ENCODE measurements around the gene CD2AP.

GRCh38 chr6:47428288-47428687 is 49.3 kb upstream of the CD2AP start:
- TF ChIP-seq RAD21 (IDR thresholded peaks at IDR 0.05; ENCODE audit: low read depth), result no peak
- TF ChIP-seq CTCF (IDR thresholded peaks at IDR 0.05 in 2 of 3, conservative IDR thresholded peaks at IDR 0.05 in 1 of 3; ENCODE audit: borderline replicate concordance in 1 of 3, insufficient read depth in 1 of 3, low read depth in 2 of 3, low read length in 2 of 3), result no peak
- TF ChIP-seq, protein P1, sequence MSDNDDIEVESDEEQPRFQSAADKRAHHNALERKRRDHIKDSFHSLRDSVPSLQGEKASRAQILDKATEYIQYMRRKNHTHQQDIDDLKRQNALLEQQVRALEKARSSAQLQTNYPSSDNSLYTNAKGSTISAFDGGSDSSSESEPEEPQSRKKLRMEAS (IDR thresholded peaks at IDR 0.05), result no peak
- TF ChIP-seq, protein P2, sequence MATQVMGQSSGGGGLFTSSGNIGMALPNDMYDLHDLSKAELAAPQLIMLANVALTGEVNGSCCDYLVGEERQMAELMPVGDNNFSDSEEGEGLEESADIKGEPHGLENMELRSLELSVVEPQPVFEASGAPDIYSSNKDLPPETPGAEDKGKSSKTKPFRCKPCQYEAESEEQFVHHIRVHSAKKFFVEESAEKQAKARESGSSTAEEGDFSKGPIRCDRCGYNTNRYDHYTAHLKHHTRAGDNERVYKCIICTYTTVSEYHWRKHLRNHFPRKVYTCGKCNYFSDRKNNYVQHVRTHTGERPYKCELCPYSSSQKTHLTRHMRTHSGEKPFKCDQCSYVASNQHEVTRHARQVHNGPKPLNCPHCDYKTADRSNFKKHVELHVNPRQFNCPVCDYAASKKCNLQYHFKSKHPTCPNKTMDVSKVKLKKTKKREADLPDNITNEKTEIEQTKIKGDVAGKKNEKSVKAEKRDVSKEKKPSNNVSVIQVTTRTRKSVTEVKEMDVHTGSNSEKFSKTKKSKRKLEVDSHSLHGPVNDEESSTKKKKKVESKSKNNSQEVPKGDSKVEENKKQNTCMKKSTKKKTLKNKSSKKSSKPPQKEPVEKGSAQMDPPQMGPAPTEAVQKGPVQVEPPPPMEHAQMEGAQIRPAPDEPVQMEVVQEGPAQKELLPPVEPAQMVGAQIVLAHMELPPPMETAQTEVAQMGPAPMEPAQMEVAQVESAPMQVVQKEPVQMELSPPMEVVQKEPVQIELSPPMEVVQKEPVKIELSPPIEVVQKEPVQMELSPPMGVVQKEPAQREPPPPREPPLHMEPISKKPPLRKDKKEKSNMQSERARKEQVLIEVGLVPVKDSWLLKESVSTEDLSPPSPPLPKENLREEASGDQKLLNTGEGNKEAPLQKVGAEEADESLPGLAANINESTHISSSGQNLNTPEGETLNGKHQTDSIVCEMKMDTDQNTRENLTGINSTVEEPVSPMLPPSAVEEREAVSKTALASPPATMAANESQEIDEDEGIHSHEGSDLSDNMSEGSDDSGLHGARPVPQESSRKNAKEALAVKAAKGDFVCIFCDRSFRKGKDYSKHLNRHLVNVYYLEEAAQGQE (IDR thresholded peaks at IDR 0.05; ENCODE audit: low read depth), result no peak
- TF ChIP-seq YY1 (IDR thresholded peaks at IDR 0.05; ENCODE audit: extremely low read depth, insufficient replicate concordance, low read depth, low read length), result no peak
- no peak for TF ChIP-seq ZFX (IDR thresholded peaks at IDR 0.05)
- no peak for TF ChIP-seq POLR2A (IDR thresholded peaks at IDR 0.05; ENCODE audit: borderline replicate concordance, extremely low read depth, insufficient read depth, insufficient read length)
- no peak for TF ChIP-seq SRF (IDR thresholded peaks at IDR 0.05; ENCODE audit: low read depth)
- no peak for TF ChIP-seq EZH2 (IDR thresholded peaks at IDR 0.05)
- TF ChIP-seq FOSL1 (IDR thresholded peaks at IDR 0.05; ENCODE audit: low read depth), result no peak
